Activated effector memory CD4-positive, alpha-beta T cell treated with Interleukin-2 at 50 U/mL for 16 hours (primary cell): ENCODE results near the gene DMRTA2.

Experiments
- DNase-seq: peaks from one replicate; pipeline ENCODE4 v3.0.0-alpha.2; 2020

Gene DMRTA2

DNA sequence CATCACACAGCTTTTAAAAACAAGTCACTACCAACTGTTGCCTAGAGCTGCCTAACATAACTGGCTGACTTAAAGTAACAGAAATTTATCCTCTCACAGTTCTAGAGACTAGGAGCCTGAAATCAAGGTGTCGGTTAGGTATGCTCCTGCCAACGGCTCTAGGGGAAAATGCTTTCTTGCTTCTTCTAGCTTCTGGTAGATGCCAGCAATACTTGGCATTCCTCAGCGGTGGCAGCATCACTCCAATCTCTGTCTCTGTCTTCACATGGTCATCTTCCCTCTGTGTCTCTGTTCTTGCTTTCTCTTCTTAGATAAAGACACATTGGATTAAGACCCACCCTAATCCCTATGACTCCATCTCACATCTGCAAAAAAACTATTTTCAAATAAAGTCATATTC lies 51.5 kb downstream of the DMRTA2 start:
- no peak for DNase-seq

DNA sequence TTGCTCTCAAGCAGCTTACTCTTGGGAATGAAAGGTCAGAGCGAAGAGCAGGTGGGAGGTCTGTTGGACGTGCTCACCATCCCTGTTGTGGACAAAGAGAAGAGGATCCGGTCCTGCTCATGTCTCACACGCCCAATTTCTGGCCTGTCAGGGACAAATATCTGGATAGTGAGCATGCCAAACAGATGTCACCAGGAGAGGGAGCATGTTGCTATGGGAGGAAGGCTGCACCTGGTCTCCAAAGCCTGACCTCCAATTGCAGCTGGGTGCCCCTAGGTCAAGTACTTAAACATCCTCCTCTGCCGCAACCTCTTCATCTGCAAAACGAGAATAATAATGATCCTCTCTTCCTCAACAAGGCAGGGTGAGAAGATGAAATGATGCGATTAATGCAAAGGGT lies 53.4 kb downstream of the DMRTA2 start:
- no peak for DNase-seq

DNA sequence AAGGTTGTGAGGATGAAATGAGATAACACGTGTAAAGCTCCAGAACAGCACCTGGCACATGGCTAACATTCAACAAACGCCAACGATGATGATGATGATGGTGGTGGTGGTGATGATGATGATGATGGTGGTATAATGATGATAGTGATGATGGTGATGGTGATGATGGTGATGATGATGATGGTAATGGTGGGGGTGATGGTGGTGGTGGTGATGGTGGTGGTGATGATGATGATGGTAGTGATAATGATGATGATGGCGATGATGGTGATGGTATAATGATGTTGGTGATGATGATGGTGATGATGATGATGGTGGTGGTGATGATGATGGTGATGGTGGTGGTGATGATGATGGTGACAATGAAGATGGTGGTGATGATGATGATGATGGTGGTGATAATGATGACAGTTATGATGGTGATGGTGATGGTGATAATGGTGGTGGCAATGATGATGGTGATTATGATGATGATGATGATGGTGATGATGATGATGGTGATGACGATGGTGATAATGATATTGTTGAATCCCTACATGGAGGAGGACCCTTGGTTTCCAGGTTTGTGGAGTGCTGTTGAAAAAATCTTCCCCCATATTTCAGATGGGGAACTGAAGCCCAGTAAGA lies 54.1 kb downstream of the DMRTA2 start:
- no peak for DNase-seq

DNA sequence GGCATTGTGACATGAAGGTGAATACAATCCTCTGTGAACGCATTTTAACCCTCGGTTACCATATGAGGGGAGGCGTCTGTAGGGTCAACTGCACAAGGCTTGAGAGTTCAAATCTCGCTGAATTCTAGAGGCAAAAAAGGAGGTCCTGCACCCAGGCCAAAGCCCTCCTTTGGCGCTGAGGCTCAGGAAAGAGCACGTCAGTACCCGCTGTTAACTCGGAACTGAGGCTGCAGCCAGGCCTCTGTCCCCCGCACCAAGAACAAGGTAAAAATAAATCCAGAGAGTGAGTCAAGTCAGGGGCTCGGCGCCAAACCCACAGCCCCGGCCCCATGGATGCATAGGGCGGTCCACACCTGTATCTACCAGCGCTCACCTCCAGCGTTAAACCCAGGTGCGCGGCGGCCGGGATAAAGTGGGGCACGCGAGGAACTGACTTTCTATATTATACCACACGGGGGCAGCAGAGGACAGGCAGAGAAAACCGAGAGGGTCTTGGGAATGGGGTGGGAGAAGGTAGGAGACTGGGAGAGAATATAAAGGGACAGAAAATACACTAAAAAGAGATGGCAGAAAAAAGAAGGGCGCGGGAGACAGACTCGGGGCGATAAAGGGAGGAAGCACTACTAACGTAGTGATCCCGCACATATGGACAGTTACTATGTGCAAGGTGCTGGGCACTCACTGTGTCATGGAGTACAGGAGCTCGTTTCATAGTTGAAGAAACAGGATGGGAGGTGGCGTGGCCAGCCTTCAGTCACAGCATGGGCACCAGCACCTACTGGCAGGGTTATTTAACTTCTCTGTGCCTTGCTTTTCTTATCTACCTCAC lies 54.9 kb downstream of the DMRTA2 start:
- DNase-seq: no peak
